H9 (cell line): ENCODE measurements around the gene EIF3B. TPM values are rescaled to one million over a fixed set of nuclear protein-coding genes. Genes with fewer than 3 reads are reported as not detected.

ENCODE experiments used
- DNase-seq: peaks from one replicate; pipeline ENCODE4 v3.0.0-alpha.2; 2017
- H2AFZ ChIP-seq: one replicate; pipeline ENCODE4 v1.6.1; 2013; ENCODE audit warnings: mild to moderate bottlenecking, low read length, control low read depth, moderate library complexity
- H2AK5ac ChIP-seq: 2 replicates; pipeline ENCODE4 v1.6.1; 2013; ENCODE audit warnings: low read length, control low read depth, mixed read lengths; ENCODE audit not compliant: insufficient read length
- H2BK120ac ChIP-seq: one replicate; pipeline ENCODE4 v1.6.1; 2013; ENCODE audit warnings: low read depth, mild to moderate bottlenecking, low read length, control low read depth, inconsistent platforms; ENCODE audit not compliant: poor library complexity, severe bottlenecking
- H2BK12ac ChIP-seq: 2 replicates; pipeline ENCODE4 v1.6.1; 2013; ENCODE audit warnings: low read length, control low read depth, mixed read lengths, low read depth; ENCODE audit not compliant: insufficient read length
- H2BK15ac ChIP-seq: 2 replicates; pipeline ENCODE4 v1.6.1; 2013; ENCODE audit warnings: low read depth, low read length, control low read depth
- H2BK20ac ChIP-seq: one replicate; pipeline ENCODE4 v1.6.1; 2013; ENCODE audit warnings: low read depth, mild to moderate bottlenecking, low read length, control low read depth, inconsistent platforms; ENCODE audit not compliant: poor library complexity, severe bottlenecking
- H2BK5ac ChIP-seq: 2 replicates; pipeline ENCODE4 v1.6.1; 2013; ENCODE audit warnings: low read length, control low read depth, mixed read lengths; ENCODE audit not compliant: insufficient read length
- H3K14ac ChIP-seq: 2 replicates; pipeline ENCODE4 v1.6.1; 2013; ENCODE audit warnings: low read length, control low read depth; ENCODE audit not compliant: insufficient read depth
- H3K18ac ChIP-seq: 2 replicates; pipeline ENCODE4 v1.6.1; 2013; ENCODE audit warnings: low read depth, mild to moderate bottlenecking, mixed read lengths, low read length, control low read depth; ENCODE audit not compliant: insufficient read length
- H3K23ac ChIP-seq: 2 replicates; pipeline ENCODE4 v1.6.1; 2013; ENCODE audit warnings: low read length, control low read depth, mixed read lengths, low read depth; ENCODE audit not compliant: insufficient read length
- H3K23me2 ChIP-seq: 2 replicates; pipeline ENCODE4 v1.6.1; 2013; ENCODE audit warnings: low read depth, mild to moderate bottlenecking, mixed read lengths, low read length, control low read depth; ENCODE audit not compliant: insufficient read length, poor library complexity, severe bottlenecking
- H3K27ac ChIP-seq: 2 replicates; pipeline ENCODE4 v1.5.1; 2013; ENCODE audit warnings: low read length, control low read depth, mixed read lengths, low read depth; ENCODE audit not compliant: insufficient read length
- H3K27me3 ChIP-seq: 2 replicates; pipeline ENCODE4 v1.6.1; 2013; ENCODE audit warnings: low read length, control low read depth, inconsistent platforms; ENCODE audit not compliant: insufficient read depth
- H3K4ac ChIP-seq: 2 replicates; pipeline ENCODE4 v1.6.1; 2013; ENCODE audit warnings: low read depth, mild to moderate bottlenecking, control low read depth, inconsistent platforms, low read length, moderate library complexity
- H3K4me1 ChIP-seq: 2 replicates; pipeline ENCODE4 v1.6.1; 2013; ENCODE audit warnings: low read length, control low read depth, inconsistent platforms; ENCODE audit not compliant: insufficient read depth
- H3K4me2 ChIP-seq: 2 replicates; pipeline ENCODE4 v1.6.1; 2013; ENCODE audit warnings: low read length, control low read depth, mixed read lengths; ENCODE audit not compliant: insufficient read length, insufficient read depth
- H3K56ac ChIP-seq: 2 replicates; pipeline ENCODE4 v1.6.1; 2013; ENCODE audit warnings: low read depth, mild to moderate bottlenecking, mixed read lengths, low read length, control low read depth; ENCODE audit not compliant: insufficient read length
- H3K79me1 ChIP-seq: 2 replicates; pipeline ENCODE4 v1.6.1; 2013; ENCODE audit warnings: low read depth, mild to moderate bottlenecking, moderate library complexity, low read length, control low read depth, inconsistent platforms; ENCODE audit not compliant: insufficient read depth, poor library complexity, severe bottlenecking
- H3K79me2 ChIP-seq: 2 replicates; pipeline ENCODE4 v1.6.1; 2013; ENCODE audit warnings: low read length, control low read depth, inconsistent platforms; ENCODE audit not compliant: insufficient read depth
- H3K9ac ChIP-seq: 2 replicates; pipeline ENCODE4 v1.6.1; 2013; ENCODE audit warnings: low read length, control low read depth, mixed read lengths; ENCODE audit not compliant: insufficient read length; ENCODE audit errors: extremely low read depth
- H3K9me3 ChIP-seq: one replicate; pipeline ENCODE4 v1.6.1; 2013; ENCODE audit warnings: low read depth, low read length, inconsistent platforms; ENCODE audit not compliant: control insufficient read depth
- H3T11ph ChIP-seq: one replicate; pipeline ENCODE4 v1.6.1; 2013; ENCODE audit warnings: mild to moderate bottlenecking, low read length, control low read depth, inconsistent platforms
- H4K20me1 ChIP-seq: one replicate; pipeline ENCODE4 v1.6.1; 2013; ENCODE audit not compliant: control insufficient read depth, insufficient read length, insufficient read depth
- H4K5ac ChIP-seq: 2 replicates; pipeline ENCODE4 v1.6.1; 2013; ENCODE audit warnings: low read depth, mild to moderate bottlenecking, mixed read lengths, low read length, control low read depth; ENCODE audit not compliant: insufficient read length
- H4K8ac ChIP-seq: replicated peaks from 2 replicates; pipeline ENCODE4 v1.6.1; 2013; ENCODE audit warnings: low read length, control low read depth, mixed read lengths, low read depth; ENCODE audit not compliant: insufficient read length
- H4K91ac ChIP-seq: 2 replicates; pipeline ENCODE4 v1.6.1; 2013; ENCODE audit warnings: low read depth, mild to moderate bottlenecking, moderate library complexity, mixed read lengths, low read length, control low read depth; ENCODE audit not compliant: insufficient read length
- H3K27ac Mint-ChIP-seq, 3 experiments: 2 replicates in 2 of 3; 3 replicates in 1 of 3; pipeline ENCODE4 v1.8.0; 2020 to 2021; ENCODE audit warnings: mixed read lengths in 3 of 3, mild to moderate bottlenecking in 1 of 3, moderate library complexity in 1 of 3
- H3K27me3 Mint-ChIP-seq: 2 replicates; pipeline ENCODE4 v1.8.0; 2021; ENCODE audit warnings: low read depth, mild to moderate bottlenecking, moderate library complexity, mixed read lengths
- H3K36me3 Mint-ChIP-seq, 3 experiments: 2 replicates in 2 of 3; 3 replicates in 1 of 3; pipeline ENCODE4 v1.8.0; 2020 to 2021; ENCODE audit warnings: low read depth in 3 of 3, mixed read lengths in 3 of 3; ENCODE audit not compliant: insufficient read depth in 1 of 3
- H3K4me1 Mint-ChIP-seq, 2 experiments: 2 replicates each; pipeline ENCODE4 v1.8.0; 2020; ENCODE audit warnings: mixed read lengths in 2 of 2
- H3K4me3 Mint-ChIP-seq, 2 experiments: 2 replicates in 1 of 2; 3 replicates in 1 of 2; pipeline ENCODE4 v1.8.0; 2020 to 2021; ENCODE audit warnings: mild to moderate bottlenecking in 2 of 2, mixed read lengths in 2 of 2, moderate library complexity in 1 of 2
- H3K9me3 Mint-ChIP-seq, 2 experiments: 2 replicates in 1 of 2; 3 replicates in 1 of 2; pipeline ENCODE4 v1.8.0; 2020; ENCODE audit warnings: mild to moderate bottlenecking in 2 of 2, mixed read lengths in 2 of 2, moderate library complexity in 1 of 2
- WGBS: extraction: QIAGEN DNeasy Blood & Tissue Kit; methylation state at CpG from one replicate; pipeline ENCODE4 v1.1.7; 2013; ENCODE audit warnings: missing lambda C conversion rate, low lambda C conversion rate, mixed read lengths; ENCODE audit not compliant: insufficient read length; ENCODE audit errors: extremely low coverage; 5-methylcytosine and 5-hydroxymethylcytosine counted together
- total RNA-seq: library from RNA; stranded (reverse); gene quantifications from 2 replicates; pipeline ENCODE4 v1.2.1, GENCODE V29; 2021
- TF ChIP-seq, protein P1 (sequence below): fragments of 200-600 bp; sonication (generic); conservative IDR thresholded peaks from 3 replicates; pipeline ENCODE4 v1.8.0; 2021; ENCODE audit warnings: antibody characterized with exemption, mild to moderate bottlenecking

Gene EIF3B
- total RNA-seq, 1 experiment from 2014 or later = 337 TPM

DNA sequence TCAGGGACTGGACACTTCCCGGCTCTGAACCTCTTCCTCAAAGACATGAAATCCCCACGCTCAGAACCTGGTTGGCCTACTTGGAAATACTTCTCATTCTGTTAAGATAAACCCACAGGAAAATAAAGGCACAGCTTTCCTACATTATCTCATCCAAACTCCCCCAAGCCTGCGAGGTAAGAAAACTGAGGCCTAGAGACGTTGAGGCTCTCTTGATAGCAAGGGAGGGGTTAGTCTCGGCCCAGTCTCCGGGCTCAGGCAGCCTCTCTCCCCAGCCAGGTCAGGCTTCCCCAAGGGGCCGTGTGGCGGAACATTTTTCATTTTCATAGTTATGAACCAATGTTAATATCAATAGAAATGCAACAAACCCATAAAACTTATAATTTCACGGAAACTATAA lies 4.6 kb upstream of the EIF3B start:
- H4K20me1 ChIP-seq = no peaks in the 10 kb centered on the region
- H2BK15ac ChIP-seq = no peak overlapping the region
- H3K9ac ChIP-seq = no peak overlapping the region
- H3T11ph ChIP-seq = no peak overlapping the region
- H4K91ac ChIP-seq = no peak overlapping the region
- H3K56ac ChIP-seq = no peak overlapping the region
- no peak overlapping the region for H3K4me2 ChIP-seq
- no peaks in the 10 kb centered on the region for H3K23me2 ChIP-seq
- no peak overlapping the region for H3K27ac ChIP-seq
- no peak overlapping the region for H2BK20ac ChIP-seq
- H3K4me3 Mint-ChIP-seq = no peak overlapping the region
- H4K8ac ChIP-seq = no peak overlapping the region
- no peak overlapping the region for H2AFZ ChIP-seq
- H2AK5ac ChIP-seq = no peak overlapping the region
- H3K79me1 ChIP-seq = no peaks in the 10 kb centered on the region
- H3K23ac ChIP-seq = no peak overlapping the region
- H3K27ac Mint-ChIP-seq = peak overlapping the region in 2 of 3 experiments; percentile 40 to 86; a peak in 2 of 7 replicates
- H3K27me3 Mint-ChIP-seq = no peaks in the 10 kb centered on the region
- TF ChIP-seq, protein P1, sequence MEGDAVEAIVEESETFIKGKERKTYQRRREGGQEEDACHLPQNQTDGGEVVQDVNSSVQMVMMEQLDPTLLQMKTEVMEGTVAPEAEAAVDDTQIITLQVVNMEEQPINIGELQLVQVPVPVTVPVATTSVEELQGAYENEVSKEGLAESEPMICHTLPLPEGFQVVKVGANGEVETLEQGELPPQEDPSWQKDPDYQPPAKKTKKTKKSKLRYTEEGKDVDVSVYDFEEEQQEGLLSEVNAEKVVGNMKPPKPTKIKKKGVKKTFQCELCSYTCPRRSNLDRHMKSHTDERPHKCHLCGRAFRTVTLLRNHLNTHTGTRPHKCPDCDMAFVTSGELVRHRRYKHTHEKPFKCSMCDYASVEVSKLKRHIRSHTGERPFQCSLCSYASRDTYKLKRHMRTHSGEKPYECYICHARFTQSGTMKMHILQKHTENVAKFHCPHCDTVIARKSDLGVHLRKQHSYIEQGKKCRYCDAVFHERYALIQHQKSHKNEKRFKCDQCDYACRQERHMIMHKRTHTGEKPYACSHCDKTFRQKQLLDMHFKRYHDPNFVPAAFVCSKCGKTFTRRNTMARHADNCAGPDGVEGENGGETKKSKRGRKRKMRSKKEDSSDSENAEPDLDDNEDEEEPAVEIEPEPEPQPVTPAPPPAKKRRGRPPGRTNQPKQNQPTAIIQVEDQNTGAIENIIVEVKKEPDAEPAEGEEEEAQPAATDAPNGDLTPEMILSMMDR = no peak
- no peak for DNase-seq
- H3K4me1 Mint-ChIP-seq = 0 out of 4 replicates have a peak, but pooled peaks cover 0 to 2% of the 10 kb centered on the region in 2 experiments
- H3K9me3 ChIP-seq = no peaks in the 10 kb centered on the region
- no peaks in the 10 kb centered on the region for H3K4me1 ChIP-seq
- H3K36me3 Mint-ChIP-seq = peaks cover 8 to 29% (median 21%) of the 10 kb centered on the region in 3 experiments; a peak in 6 of 7 replicates
- H4K5ac ChIP-seq = no peak overlapping the region
- H3K4ac ChIP-seq = no peak overlapping the region
- H3K9me3 Mint-ChIP-seq = no peaks in the 10 kb centered on the region; a peak in 1 of 5 replicates
- no peaks in the 10 kb centered on the region for H3K27me3 ChIP-seq
- no peak overlapping the region for H2BK5ac ChIP-seq
- H2BK120ac ChIP-seq = no peak overlapping the region
- H3K14ac ChIP-seq = no peak overlapping the region
- WGBS = no CpG with 5 or more reads among the region's 9 CpGs
- peaks cover 3% of the 10 kb centered on the region; the same call in 1 of the 2 replicates for H3K79me2 ChIP-seq
- H2BK12ac ChIP-seq = no peak overlapping the region
- no peak overlapping the region for H3K18ac ChIP-seq
